GM12872 (cell line): Measurements from ENCODE around the gene GKN2.

Experiments
- TF ChIP-seq, protein P1 (sequence below): IDR thresholded peaks from 3 replicates; pipeline ENCODE4 v1.5.1; 2011; ENCODE audit warnings: low read depth, mild to moderate bottlenecking, low read length, moderate library complexity; ENCODE audit not compliant: insufficient read depth

Gene GKN2

DNA sequence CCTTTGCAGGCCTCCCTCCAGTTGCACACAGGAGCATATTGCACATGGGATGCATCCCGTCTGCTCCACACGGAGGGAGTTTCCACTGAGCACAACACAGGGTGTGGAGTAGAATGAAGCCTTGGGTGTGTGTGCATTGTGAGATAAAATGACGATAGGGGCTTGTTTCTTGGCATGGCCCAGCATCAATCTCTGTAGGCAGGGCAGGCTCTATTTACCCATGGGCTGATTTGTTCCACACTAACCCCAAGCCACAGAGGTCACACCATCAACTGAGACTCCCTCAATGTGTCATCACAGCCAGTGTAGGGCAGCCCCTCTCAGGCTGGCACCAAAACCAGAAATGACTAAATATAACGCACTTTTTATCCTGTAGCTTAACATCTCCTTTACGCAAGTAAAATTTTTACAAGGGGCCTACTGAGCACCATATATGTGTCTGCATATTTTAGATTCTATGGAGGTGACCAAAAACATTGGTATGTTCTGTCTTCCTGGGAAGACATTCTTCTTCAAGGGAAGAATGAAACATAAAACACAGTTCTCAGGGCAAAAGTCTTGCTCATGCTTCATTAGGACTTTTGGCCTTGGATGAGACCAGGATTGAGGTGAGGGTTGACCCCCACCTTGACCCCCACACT lies 19.0 kb upstream of the GKN2 start:
- TF ChIP-seq, protein P1, sequence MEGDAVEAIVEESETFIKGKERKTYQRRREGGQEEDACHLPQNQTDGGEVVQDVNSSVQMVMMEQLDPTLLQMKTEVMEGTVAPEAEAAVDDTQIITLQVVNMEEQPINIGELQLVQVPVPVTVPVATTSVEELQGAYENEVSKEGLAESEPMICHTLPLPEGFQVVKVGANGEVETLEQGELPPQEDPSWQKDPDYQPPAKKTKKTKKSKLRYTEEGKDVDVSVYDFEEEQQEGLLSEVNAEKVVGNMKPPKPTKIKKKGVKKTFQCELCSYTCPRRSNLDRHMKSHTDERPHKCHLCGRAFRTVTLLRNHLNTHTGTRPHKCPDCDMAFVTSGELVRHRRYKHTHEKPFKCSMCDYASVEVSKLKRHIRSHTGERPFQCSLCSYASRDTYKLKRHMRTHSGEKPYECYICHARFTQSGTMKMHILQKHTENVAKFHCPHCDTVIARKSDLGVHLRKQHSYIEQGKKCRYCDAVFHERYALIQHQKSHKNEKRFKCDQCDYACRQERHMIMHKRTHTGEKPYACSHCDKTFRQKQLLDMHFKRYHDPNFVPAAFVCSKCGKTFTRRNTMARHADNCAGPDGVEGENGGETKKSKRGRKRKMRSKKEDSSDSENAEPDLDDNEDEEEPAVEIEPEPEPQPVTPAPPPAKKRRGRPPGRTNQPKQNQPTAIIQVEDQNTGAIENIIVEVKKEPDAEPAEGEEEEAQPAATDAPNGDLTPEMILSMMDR, result no peak

DNA sequence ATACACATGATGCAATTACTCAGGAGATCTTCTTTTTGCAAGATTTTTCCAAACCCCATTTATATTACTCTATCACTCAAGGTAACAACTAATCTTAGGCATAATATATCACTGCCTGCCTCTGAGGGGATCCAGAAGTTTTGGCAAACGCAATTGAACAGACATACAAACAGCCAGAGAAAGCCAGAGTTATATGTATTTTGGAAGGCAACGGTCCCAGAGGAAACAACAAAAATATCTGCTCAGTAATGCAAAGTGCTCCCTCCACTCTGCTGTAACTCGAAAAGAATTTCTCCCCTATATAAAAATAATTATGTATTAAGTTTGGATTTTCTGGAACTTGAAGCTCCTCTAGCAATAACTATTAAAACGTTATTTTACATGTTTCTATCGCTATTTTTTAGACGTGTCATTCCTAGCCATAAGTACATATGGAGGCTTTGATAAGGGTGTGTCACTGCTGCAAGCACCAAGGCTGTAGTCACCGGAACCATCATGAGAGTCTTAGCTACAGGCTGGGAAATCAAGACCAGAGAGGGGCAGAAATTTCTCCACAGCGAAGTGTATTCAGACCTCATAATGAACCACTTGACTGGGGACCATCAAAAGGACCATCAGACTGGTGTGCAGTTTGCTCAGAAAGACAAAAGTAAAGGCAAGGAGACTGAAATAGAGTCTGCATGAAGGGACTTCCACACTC lies 18.0 kb upstream of the GKN2 start:
- TF ChIP-seq, protein P1, result no peak

DNA sequence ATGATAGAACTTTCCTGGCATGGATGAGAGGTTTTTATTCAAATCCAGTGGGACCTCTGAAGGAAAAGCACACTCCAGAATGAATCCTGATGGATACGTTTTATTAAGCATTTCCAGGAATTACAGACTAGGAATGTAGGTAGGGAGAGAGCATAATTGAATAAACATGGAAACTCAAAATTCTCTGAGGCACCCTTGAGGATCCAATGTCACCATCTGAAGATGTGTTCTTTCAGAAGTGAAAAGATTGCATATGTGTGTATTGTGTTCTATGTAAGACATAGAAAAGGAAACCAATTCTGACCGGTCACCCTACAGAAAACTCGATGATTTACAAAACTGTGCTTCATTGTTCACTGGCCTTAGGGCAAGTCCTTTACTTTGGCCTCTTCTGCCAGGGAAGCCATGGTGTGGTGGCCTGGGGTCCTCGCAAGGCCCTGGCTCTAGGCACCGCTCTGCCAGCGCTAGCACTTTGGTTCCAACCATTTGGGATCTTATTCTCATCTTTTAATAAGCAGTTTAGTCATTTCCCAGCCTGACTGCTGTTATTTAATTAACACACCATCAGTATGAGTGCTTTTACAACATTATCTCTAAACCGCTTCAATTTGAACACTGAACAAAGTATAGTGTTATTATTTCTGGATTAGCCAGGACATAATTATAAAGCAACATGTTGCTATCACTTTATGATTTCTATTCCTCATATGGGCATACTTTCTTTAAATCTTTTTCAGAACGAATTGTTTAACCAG lies 17.2 kb upstream of the GKN2 start:
- TF ChIP-seq, protein P1, result no peak

DNA sequence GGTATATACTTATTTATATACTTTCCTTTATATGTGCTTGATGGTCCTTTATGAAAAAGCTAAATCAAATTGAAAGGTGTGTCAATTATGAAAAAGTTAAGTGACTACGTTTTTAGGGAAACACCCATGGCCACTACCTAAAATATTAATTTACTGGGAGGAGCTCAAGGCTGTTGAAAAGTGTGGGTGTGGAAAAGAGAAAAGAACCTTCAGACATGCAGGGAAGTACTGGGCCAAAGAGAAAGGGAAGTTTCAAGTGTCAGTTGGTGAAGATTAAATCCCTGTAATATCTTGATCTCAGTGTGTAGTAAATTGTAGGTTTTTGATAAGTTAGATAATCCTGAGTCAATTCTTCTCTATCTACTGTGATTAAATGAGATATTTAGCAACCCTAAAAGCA lies 15.5 kb upstream of the GKN2 start:
- TF ChIP-seq, protein P1, result no peak

DNA sequence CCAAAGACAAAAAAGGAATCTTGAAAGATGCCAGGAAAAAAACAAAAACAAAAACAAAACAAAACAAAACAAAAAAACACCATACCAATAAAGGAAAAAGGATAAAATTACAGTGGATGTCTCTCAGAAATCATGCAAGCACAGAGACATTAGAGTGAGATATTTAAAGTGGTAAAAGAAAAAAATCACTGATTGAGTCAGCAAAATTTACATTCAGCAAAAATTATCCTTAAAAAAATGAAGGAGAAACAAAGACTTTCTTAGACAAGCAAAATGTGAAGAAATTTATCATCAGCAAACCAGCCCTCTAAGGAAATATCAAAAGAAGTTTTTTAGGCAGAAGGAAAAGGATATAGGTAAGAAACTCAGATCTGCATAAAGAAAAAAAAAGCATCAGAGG lies 11.6 kb upstream of the GKN2 start:
- TF ChIP-seq, protein P1, result no peak

DNA sequence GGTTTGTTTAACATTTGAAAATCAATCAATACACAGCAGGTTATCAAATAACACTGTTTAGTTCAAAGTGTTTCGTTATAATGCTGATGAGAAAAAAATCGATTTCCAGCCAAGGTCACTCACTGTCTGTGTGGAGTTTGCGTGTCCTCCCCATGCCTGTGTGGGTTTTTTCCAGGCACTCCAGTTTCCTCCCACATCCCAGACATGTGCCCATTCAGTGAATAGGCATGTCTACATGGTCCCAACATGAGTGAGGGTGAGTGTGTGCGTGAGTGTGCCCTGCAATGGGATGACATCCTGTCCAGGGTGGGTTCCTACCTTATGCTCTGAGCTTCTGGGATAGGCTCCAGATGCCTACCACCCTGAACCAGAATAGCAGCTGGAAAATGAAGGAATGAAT lies 8.7 kb upstream of the GKN2 start:
- TF ChIP-seq, protein P1, result no peak

DNA sequence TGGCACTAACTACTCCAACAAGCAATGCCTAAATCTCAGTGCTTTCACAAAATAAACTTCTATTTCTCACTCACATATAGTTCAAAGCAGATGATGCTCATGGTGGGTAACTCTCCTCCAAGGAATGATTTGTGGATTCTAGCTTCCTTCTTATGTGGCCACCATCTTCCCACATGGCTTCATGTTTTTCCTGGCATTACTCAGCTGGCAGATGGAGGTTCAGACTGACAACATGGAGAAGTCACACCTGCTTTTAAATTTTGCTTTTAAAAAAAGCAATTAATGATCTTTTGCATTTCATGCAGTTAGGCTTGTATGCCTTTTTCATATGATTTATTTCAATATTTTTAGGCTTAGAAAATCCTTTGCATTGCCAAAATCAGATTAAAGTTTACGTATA lies 6.3 kb upstream of the GKN2 start:
- TF ChIP-seq, protein P1, result no peak
